Fibroblast of mammary gland (primary cell): Measurements from ENCODE around the gene CFAP221.

Experiments
- DNase-seq: peaks from one replicate; pipeline ENCODE4 v3.0.0-alpha.2; 2010; ENCODE audit warnings: low read depth
- H3K4me3 ChIP-seq: 2 replicates; pipeline ENCODE4 v1.5.1; 2011; ENCODE audit warnings: low read depth, mild to moderate bottlenecking, low read length, moderate library complexity; ENCODE audit not compliant: control insufficient read depth
- CTCF ChIP-seq: conservative IDR thresholded peaks from 2 replicates; pipeline ENCODE4 v1.5.1; 2011; ENCODE audit warnings: low read depth, low read length, inconsistent platforms; ENCODE audit not compliant: control insufficient read depth, insufficient read depth

Gene CFAP221

DNA sequence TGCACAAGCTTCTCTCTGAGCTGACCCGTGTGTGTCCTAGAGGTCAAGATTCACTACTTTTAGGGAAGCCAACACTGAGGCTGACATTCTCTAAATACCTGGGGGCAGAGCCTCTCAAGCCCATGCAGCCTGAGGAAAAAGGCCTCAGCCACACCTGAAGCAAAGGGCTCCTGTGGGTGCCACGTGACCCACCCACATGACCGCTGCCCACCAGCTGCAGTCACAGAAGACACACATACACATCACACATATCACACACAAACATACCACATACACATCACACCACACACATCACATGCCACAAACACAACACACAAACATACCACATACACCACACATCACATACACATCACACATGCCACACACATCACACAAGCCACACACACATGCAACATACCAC lies 149.3 kb downstream of the CFAP221 start:
- no peak overlapping the region for H3K4me3 ChIP-seq
- DNase-seq: no peak
- no peak for TF ChIP-seq CTCF

DNA sequence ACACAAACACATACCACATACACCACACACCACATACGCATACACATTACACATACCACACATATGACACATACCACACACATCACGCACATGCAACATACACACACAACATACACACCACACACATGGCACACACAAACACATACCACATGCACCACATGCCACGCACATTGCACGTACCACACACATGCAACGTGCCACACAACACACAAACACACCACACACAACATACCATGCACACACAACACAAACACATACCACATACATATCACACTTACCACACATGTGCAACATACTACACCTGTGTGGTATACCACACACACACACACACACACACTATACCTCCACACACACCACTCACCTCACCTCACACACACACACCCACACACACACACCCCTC lies 149.7 kb downstream of the CFAP221 start:
- no peak for DNase-seq
- TF ChIP-seq CTCF: no peak
- H3K4me3 ChIP-seq: no peak overlapping the region

DNA sequence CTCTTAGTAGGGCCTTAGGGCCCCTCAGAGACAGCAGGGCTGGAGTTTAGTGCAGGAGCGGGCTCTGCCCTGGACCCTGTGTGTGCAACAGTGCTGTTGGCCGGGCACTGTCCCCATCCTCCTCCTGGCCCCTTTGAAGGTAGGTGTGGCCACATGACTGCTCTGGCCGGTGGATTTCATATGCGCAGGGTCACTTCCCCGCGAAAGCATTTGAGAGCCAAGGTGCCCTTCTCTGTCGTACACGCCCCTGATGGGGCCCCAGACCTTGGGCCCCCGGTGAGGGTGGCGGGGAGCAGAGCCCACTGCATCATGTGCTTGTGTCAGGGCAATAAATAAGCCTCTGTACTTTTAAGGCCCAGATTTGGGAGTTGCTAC lies 150.2 kb downstream of the CFAP221 start:
- no peak for TF ChIP-seq CTCF
- H3K4me3 ChIP-seq: no peak overlapping the region
- no peak for DNase-seq

DNA sequence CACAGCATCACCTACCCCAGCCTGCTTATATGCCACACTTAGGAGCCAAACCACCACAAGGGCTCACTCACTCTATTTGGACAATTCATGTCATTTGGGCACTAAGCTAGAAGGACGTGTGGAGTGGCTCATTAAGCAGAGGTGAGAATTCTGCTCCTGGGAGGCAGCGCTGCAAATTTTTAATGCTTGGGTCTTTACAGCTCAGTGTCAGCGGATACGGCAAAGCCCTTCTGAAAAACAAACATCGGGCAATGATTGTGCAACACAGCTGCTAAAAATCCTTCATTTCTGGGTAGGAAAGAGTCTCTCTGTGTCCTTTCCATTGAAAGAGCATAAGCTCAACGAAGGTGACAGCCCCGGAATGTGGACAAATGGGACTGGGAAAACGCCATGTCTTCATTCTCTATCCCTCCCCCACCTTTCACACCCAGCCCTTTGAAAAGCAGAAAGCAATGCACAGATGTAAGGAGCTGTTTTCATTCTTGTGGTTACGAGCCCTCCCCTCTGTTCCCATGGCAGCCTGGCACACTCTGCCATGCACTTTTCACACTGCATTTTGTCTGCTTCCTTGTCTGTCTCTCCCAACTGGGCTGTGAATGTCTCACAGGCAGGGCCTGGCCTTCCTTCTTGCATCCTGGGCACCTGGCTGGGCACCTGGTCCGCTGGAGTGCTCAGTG lies 150.7 kb downstream of the CFAP221 start:
- no peak for TF ChIP-seq CTCF
- no peak overlapping the region for H3K4me3 ChIP-seq
- DNase-seq: peak; percentile 16

DNA sequence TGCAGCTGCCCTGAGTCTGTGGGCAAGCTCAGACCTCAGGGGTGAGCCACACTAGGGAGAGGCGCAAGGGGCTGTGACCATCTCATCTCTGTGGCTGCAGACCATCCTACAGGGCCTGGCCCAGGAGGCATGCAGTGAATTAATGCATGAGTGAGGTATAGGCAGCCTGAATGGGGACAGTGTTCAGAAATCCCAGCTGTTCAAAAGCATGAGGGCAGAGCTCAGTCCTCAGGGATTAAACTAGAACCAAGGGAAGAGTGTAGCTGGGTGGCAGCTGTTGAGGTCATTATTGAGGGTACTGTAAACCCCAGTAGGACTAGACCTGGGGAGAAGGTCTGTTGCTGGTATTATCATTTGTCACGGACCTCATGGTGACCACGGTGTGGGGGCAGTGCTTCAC lies 151.8 kb downstream of the CFAP221 start:
- no peak for DNase-seq
- no peak for TF ChIP-seq CTCF
- no peak overlapping the region for H3K4me3 ChIP-seq

- no peak for TF ChIP-seq CTCF
- DNase-seq: no peak
- no peak overlapping the region for H3K4me3 ChIP-seq
These were observed 152.3 kb downstream of the CFAP221 start for GRCh38 chr2:119696494-119697030.
